ENCODE measurements around the gene SH3RF3. TPM values are rescaled to one million over a fixed set of nuclear protein-coding genes. Genes with fewer than 3 reads are reported as not detected.

Gene SH3RF3
- total RNA-seq, 1 donor from 2014 or later: 1.7 TPM

GRCh38 chr2:109182426-109182825 is 53.4 kb downstream of the SH3RF3 start:
- Mint-ChIP-seq H3K27ac (ENCODE audit: unreplicated experiment) (no peak overlapping the region), H3K9me3 (ENCODE audit: unreplicated experiment) (no peaks in the 10 kb centered on the region), H3K4me1 (ENCODE audit: low read depth, unreplicated experiment) (no peaks in the 10 kb centered on the region), H3K36me3 (ENCODE audit: unreplicated experiment) (peaks cover 5% of the 10 kb centered on the region), H3K27me3 (ENCODE audit: unreplicated experiment) (no peaks in the 10 kb centered on the region), H3K4me3 (ENCODE audit: unreplicated experiment) (no peak overlapping the region)
- no peak for TF ChIP-seq CTCF (IDR thresholded peaks at IDR 0.05; ENCODE audit: partially characterized antibody, unreplicated experiment)
- no peak for DNase-seq

GRCh38 chr2:109183871-109184270 is 54.9 kb downstream of the SH3RF3 start:
- DNase-seq: no peak
- Mint-ChIP-seq H3K27me3 (ENCODE audit: unreplicated experiment) (no peaks in the 10 kb centered on the region), H3K4me3 (ENCODE audit: unreplicated experiment) (no peak overlapping the region), H3K9me3 (ENCODE audit: unreplicated experiment) (no peaks in the 10 kb centered on the region), H3K4me1 (ENCODE audit: low read depth, unreplicated experiment) (no peaks in the 10 kb centered on the region), H3K36me3 (ENCODE audit: unreplicated experiment) (peaks cover 5% of the 10 kb centered on the region), H3K27ac (ENCODE audit: unreplicated experiment) (no peak overlapping the region)
- no peak for TF ChIP-seq CTCF (IDR thresholded peaks at IDR 0.05; ENCODE audit: partially characterized antibody, unreplicated experiment)

- Mint-ChIP-seq H3K27ac (ENCODE audit: unreplicated experiment) (no peak overlapping the region), H3K4me3 (ENCODE audit: unreplicated experiment) (no peak overlapping the region), H3K4me1 (ENCODE audit: low read depth, unreplicated experiment) (no peaks in the 10 kb centered on the region), H3K9me3 (ENCODE audit: unreplicated experiment) (no peaks in the 10 kb centered on the region), H3K36me3 (ENCODE audit: unreplicated experiment) (peaks cover 5% of the 10 kb centered on the region), H3K27me3 (ENCODE audit: unreplicated experiment) (no peaks in the 10 kb centered on the region)
- TF ChIP-seq CTCF (IDR thresholded peaks at IDR 0.05; ENCODE audit: partially characterized antibody, unreplicated experiment): no peak
- DNase-seq: no peak
Observed at GRCh38 chr2:109184368-109184767, 55.4 kb downstream of the SH3RF3 start.

- Mint-ChIP-seq H3K4me3 (ENCODE audit: unreplicated experiment) (no peak overlapping the region), H3K4me1 (ENCODE audit: low read depth, unreplicated experiment) (no peaks in the 10 kb centered on the region), H3K27ac (ENCODE audit: unreplicated experiment) (no peak overlapping the region), H3K9me3 (ENCODE audit: unreplicated experiment) (no peaks in the 10 kb centered on the region), H3K36me3 (ENCODE audit: unreplicated experiment) (peaks cover under 1% of the 10 kb centered on the region), H3K27me3 (ENCODE audit: unreplicated experiment) (no peaks in the 10 kb centered on the region)
- DNase-seq: no peak
- no peak for TF ChIP-seq CTCF (IDR thresholded peaks at IDR 0.05; ENCODE audit: partially characterized antibody, unreplicated experiment)
Observed at GRCh38 chr2:109185338-109185737, 56.3 kb downstream of the SH3RF3 start.

- DNase-seq: no peak
- H3K27me3 Mint-ChIP-seq (ENCODE audit: unreplicated experiment): no peaks in the 10 kb centered on the region
- TF ChIP-seq CTCF (IDR thresholded peaks at IDR 0.05; ENCODE audit: partially characterized antibody, unreplicated experiment): no peak
Observed at GRCh38 chr2:109185821-109186570, 57.0 kb downstream of the SH3RF3 start.

More at GRCh38 chr2:109185821-109186570, 57.0 kb downstream of the SH3RF3 start:
- no peaks in the 10 kb centered on the region for H3K4me1 Mint-ChIP-seq (ENCODE audit: low read depth, unreplicated experiment)
- no peak overlapping the region for H3K4me3 Mint-ChIP-seq (ENCODE audit: unreplicated experiment)
- no peaks in the 10 kb centered on the region for H3K36me3 Mint-ChIP-seq (ENCODE audit: unreplicated experiment)
- H3K27ac Mint-ChIP-seq (ENCODE audit: unreplicated experiment): no peak overlapping the region
- no peaks in the 10 kb centered on the region for H3K9me3 Mint-ChIP-seq (ENCODE audit: unreplicated experiment)

Measured in glutamatergic neuron (in vitro differentiated cells).